ENCODE results near the gene SPATA12. TPM values are rescaled to one million over a fixed set of nuclear protein-coding genes. Genes with fewer than 3 reads are reported as not detected.

Gene SPATA12
- total and polyA plus RNA-seq, 2 of the 8 experiments (the other 6 are each of a cell fraction or from before 2014, with no cell fraction given) = 0.19 to 0.97 TPM

DNA sequence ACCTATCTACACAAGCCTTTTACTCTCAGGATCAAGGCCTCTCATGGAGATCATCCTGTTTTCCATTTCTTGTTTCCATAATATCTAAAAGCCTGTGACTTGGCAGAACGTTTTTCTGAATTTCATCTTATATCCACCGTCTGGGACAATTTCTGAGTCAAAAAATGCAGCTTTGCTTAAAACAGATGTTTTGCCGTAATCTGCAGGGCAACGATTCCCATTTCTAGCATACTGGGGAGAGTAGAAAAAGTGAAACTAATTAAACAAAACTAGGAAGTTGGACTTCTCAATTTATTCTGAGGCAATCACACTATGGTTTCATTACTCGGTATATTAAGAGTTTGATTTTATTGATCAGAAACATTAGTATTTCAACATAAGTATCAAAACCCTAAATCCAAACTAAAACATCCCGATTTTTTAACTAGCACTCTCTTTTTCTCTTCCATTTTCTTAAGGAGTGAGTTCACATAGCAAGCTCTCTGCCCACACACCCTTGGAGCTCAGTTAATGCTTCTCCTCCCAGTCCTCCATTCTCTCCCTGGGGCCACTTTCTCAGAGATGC, 33.6 kb downstream of the SPATA12 start:
- H3K79me1 ChIP-seq (ENCODE audit: low read depth, low read length) = no peaks in the 10 kb centered on the region; the same call in 1 of the 2 replicates
- no peak overlapping the region for H2BK20ac ChIP-seq (ENCODE audit: low read length)
- H4K5ac ChIP-seq (ENCODE audit: insufficient read length, low read depth, low read length) = no peak overlapping the region
- peaks cover 0 to 25% (median 6%) of the 10 kb centered on the region in 4 experiments; a peak in 6 of 8 replicates for H3K36me3 ChIP-seq (ENCODE audit: control insufficient read depth in 2 of 4, insufficient read depth in 4 of 4, low read length in 3 of 4)
- H2BK120ac ChIP-seq (replicated peaks; ENCODE audit: low read depth, low read length) = no peak overlapping the region
- no peak overlapping the region for H2BK5ac ChIP-seq (ENCODE audit: low read depth, low read length)
- no peak overlapping the region for H2BK12ac ChIP-seq (ENCODE audit: low read depth, low read length)
- no peak for DNase-seq (ENCODE audit: low read depth in 1 of 2, low spot score in 2 of 2)
- H3K4me2 ChIP-seq (ENCODE audit: insufficient read depth in 1 of 2, low read depth in 2 of 2, low read length in 2 of 2) = no peak overlapping the region
- H3K4me3 ChIP-seq (ENCODE audit: extremely low read depth in 1 of 4, insufficient read depth in 2 of 4, low read depth in 3 of 4, low read length in 4 of 4) = no peak overlapping the region
- 86 to 100% methylated on average over 1 to 6 of the region's 6 CpGs for WGBS, 2 experiments (ENCODE audit: extremely low coverage in 1 of 2, insufficient coverage in 1 of 2, insufficient read length in 1 of 2, insufficient replicate concordance in 2 of 2, low coverage in 1 of 2, low lambda C conversion rate in 2 of 2, missing lambda C conversion rate in 1 of 2)
- ChIA-PET CTCF (ENCODE audit: partially characterized antibody) (interaction anchor here (0.6 to 3.0 kb wide), 8 partner anchors 14 to 330 kb away, joined by 3 to 11 read pairs (median 4); no protein-coding TSS in a partner anchor), POLR2A (ENCODE audit: partially characterized antibody) (no interaction called here)
- no peaks in the 10 kb centered on the region for H3K27me3 ChIP-seq (replicated peaks in 1 of 4; ENCODE audit: control insufficient read depth in 3 of 4, extremely low read depth in 1 of 4, insufficient read depth in 3 of 4, low read length in 3 of 4)
- no peak overlapping the region for H2BK15ac ChIP-seq (ENCODE audit: low read length)
- no peak overlapping the region for H3K9ac ChIP-seq (replicated peaks in 1 of 4; ENCODE audit: extremely low read depth in 1 of 4, low read depth in 3 of 4, low read length in 3 of 4)
- H4K8ac ChIP-seq (ENCODE audit: extremely low read depth, insufficient read depth, low read length) = no peak overlapping the region
- H4K20me1 ChIP-seq (replicated peaks in 1 of 2; ENCODE audit: control insufficient read depth in 1 of 2, insufficient read depth in 2 of 2, low read length in 2 of 2) = no peaks in the 10 kb centered on the region
- no peak overlapping the region for H2AK5ac ChIP-seq (ENCODE audit: low read depth, low read length)
- no peaks in the 10 kb centered on the region for H3K23me2 ChIP-seq (ENCODE audit: low read depth, low read length)
- H3K14ac ChIP-seq (ENCODE audit: insufficient read length) = no peak overlapping the region
- H3K4ac ChIP-seq (replicated peaks; ENCODE audit: insufficient read length, low read depth, low read length) = no peak overlapping the region
- H3K9me3 ChIP-seq (ENCODE audit: insufficient read depth in 2 of 2, low read depth in 1 of 2, low read length in 1 of 2) = no peaks in the 10 kb centered on the region
- no peak overlapping the region for H3K27ac ChIP-seq (ENCODE audit: low read depth, low read length)
- FAIRE-seq = no peak
- H3K23ac ChIP-seq (ENCODE audit: insufficient read length) = no peak overlapping the region
- peaks cover 0 to 3% (median 1%) of the 10 kb centered on the region in 4 experiments; a peak in 3 of 7 replicates for H3K4me1 ChIP-seq (replicated peaks in 1 of 4; ENCODE audit: control insufficient read depth in 3 of 4, insufficient read depth in 4 of 4, low read length in 3 of 4)
- H3K18ac ChIP-seq (ENCODE audit: extremely low read depth, low read length) = no peak overlapping the region
- no peak overlapping the region for H2AFZ ChIP-seq (ENCODE audit: low read length)
- H3K79me2 ChIP-seq (ENCODE audit: control insufficient read depth in 1 of 2, insufficient read depth in 2 of 2, low read length in 2 of 2) = no peaks in the 10 kb centered on the region
- no peak overlapping the region for H3K56ac ChIP-seq (replicated peaks; ENCODE audit: insufficient read length, low read depth, low read length)
- H4K91ac ChIP-seq (replicated peaks; ENCODE audit: insufficient read length, low read length) = no peak overlapping the region
- TF ChIP-seq MAFK (IDR thresholded peaks at IDR 0.05; ENCODE audit: low read depth, low read length) = no peak
- no peak for TF ChIP-seq FOSL1 (IDR thresholded peaks at IDR 0.05; ENCODE audit: insufficient read depth, low read depth, low read length)
- no peak for TF ChIP-seq KDM4A (IDR thresholded peaks at IDR 0.05; ENCODE audit: low read depth, low read length, severe bottlenecking)
- TF ChIP-seq CTBP2 (IDR thresholded peaks at IDR 0.05; ENCODE audit: borderline replicate concordance, insufficient read depth, insufficient read length, low read length) = no peak
- TF ChIP-seq RAD21 (IDR thresholded peaks at IDR 0.05 in 1 of 2, conservative IDR thresholded peaks at IDR 0.05 in 1 of 2; ENCODE audit: low read depth in 2 of 2, low read length in 2 of 2) = no peak
- TF ChIP-seq RNF2 (IDR thresholded peaks at IDR 0.05; ENCODE audit: borderline replicate concordance, low read depth, low read length, missing control alignments, poor library complexity, severe bottlenecking) = no peak
- TF ChIP-seq POLR2AphosphoS5 (IDR thresholded peaks at IDR 0.05; ENCODE audit: low read depth, low read length) = no peak
- no peak for TF ChIP-seq ZNF274 (IDR thresholded peaks at IDR 0.05; ENCODE audit: borderline replicate concordance, extremely low read depth, low read length)
- TF ChIP-seq, protein P1, sequence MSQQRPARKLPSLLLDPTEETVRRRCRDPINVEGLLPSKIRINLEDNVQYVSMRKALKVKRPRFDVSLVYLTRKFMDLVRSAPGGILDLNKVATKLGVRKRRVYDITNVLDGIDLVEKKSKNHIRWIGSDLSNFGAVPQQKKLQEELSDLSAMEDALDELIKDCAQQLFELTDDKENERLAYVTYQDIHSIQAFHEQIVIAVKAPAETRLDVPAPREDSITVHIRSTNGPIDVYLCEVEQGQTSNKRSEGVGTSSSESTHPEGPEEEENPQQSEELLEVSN (IDR thresholded peaks at IDR 0.05) = no peak
